ENCODE data around the gene POLR2F.

DNA sequence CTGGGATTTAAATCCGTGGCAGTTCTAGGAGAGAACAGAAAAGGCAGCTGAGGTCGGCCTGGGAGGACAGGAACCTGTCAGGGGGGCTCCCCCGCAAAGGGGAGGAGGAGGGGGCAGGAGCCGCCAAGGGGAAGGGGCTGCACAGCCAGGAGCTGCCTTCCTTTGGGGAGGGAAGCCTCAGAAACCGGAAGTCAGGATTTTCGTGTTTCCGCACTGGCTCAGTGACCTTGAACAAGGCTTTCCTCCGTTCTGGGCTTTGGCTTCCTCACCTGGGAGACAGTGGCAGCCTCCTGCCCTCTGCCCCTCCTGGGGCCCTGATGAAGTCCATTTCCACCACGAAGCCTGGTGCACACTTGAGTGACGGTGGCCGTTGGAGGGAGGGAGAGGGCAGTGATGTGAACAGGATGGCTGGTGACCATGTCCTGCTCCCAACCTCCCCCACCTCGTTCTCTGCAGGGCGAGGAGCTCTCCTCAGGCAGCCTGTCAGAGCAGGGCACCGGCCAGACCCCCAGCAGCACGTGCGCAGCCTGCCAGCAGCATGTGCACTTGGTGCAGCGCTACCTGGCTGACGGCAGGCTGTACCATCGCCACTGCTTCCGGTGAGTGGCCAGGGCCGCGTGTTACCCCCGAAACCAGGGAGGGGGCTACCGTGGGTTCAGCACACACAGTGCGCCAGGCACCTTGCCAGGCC is 34.8 kb upstream of the POLR2F start:
- TF ChIP-seq, protein P1, sequence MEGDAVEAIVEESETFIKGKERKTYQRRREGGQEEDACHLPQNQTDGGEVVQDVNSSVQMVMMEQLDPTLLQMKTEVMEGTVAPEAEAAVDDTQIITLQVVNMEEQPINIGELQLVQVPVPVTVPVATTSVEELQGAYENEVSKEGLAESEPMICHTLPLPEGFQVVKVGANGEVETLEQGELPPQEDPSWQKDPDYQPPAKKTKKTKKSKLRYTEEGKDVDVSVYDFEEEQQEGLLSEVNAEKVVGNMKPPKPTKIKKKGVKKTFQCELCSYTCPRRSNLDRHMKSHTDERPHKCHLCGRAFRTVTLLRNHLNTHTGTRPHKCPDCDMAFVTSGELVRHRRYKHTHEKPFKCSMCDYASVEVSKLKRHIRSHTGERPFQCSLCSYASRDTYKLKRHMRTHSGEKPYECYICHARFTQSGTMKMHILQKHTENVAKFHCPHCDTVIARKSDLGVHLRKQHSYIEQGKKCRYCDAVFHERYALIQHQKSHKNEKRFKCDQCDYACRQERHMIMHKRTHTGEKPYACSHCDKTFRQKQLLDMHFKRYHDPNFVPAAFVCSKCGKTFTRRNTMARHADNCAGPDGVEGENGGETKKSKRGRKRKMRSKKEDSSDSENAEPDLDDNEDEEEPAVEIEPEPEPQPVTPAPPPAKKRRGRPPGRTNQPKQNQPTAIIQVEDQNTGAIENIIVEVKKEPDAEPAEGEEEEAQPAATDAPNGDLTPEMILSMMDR (IDR thresholded peaks at IDR 0.05) = no peak
- TF ChIP-seq POLR2A (IDR thresholded peaks at IDR 0.05) = no peak

Measured in body of pancreas (tissue), 4 donors.